ENCODE measurements around the gene PROSER1.

- TF ChIP-seq EZH2 (IDR thresholded peaks at IDR 0.05; ENCODE audit: low read depth), result no peak
- TF ChIP-seq CTCF (conservative IDR thresholded peaks at IDR 0.05), result no peak
Observed at GRCh38 chr13:39023316-39023715, 14.6 kb downstream of the PROSER1 start.

Measured in PC-9 (cell line).